HepG2 (cell line): ENCODE measurements around the gene C2. TPM values are rescaled to one million over a fixed set of nuclear protein-coding genes. Genes with fewer than 3 reads are reported as not detected.

Experiments used
- CBX5 ChIP-seq: sonication (generic); formaldehyde crosslinking; IDR thresholded peaks from 2 replicates; pipeline ENCODE4 v1.4.0; 2020; ENCODE audit warnings: missing genetic modification reagents, borderline replicate concordance
- ELF4 ChIP-seq: sonication (generic); formaldehyde crosslinking; IDR thresholded peaks from 2 replicates; pipeline ENCODE4 v1.5.0; 2020; ENCODE audit warnings: missing genetic modification reagents, mild to moderate bottlenecking, moderate library complexity, borderline replicate concordance
- ERF ChIP-seq: IDR thresholded peaks from 2 replicates; pipeline ENCODE4 v1.6.1; 2018; ENCODE audit warnings: missing biosample characterization, missing genetic modification reagents
- KDM2A ChIP-seq: sonication (generic); formaldehyde crosslinking; IDR thresholded peaks from 2 replicates; pipeline ENCODE4 v1.4.0; 2020; ENCODE audit warnings: low read depth, missing genetic modification reagents, borderline replicate concordance
- MTA1 ChIP-seq: sonication (generic); formaldehyde crosslinking; IDR thresholded peaks from 2 replicates; pipeline ENCODE4 v1.4.0; 2020; ENCODE audit warnings: missing genetic modification reagents, mild to moderate bottlenecking, borderline replicate concordance
- RBFOX2 ChIP-seq: fragments of 200-400 bp; formaldehyde crosslinking; IDR thresholded peaks from 2 replicates; pipeline ENCODE4 v1.6.1; 2017; ENCODE audit warnings: low read depth, mild to moderate bottlenecking, low read length
- ZBTB42 ChIP-seq: sonication (generic); formaldehyde crosslinking; IDR thresholded peaks from 2 replicates; pipeline ENCODE4 v1.5.0; 2020; ENCODE audit warnings: mild to moderate bottlenecking, missing genetic modification reagents
- ZBTB7A ChIP-seq: sonication (generic); formaldehyde crosslinking; IDR thresholded peaks from 2 replicates; pipeline ENCODE4 v1.8.0; 2022; ENCODE audit warnings: mild to moderate bottlenecking, missing genetic modification reagents
- ZNF335 ChIP-seq: sonication (generic); formaldehyde crosslinking; IDR thresholded peaks from 2 replicates; pipeline ENCODE4 v1.4.0; 2020; ENCODE audit warnings: missing genetic modification reagents
- ZNF383 ChIP-seq: sonication (generic); formaldehyde crosslinking; IDR thresholded peaks from 2 replicates; pipeline ENCODE4 v1.4.0; 2020; ENCODE audit warnings: missing genetic modification reagents, mild to moderate bottlenecking, borderline replicate concordance
- ZNF547 ChIP-seq: sonication (generic); formaldehyde crosslinking; IDR thresholded peaks from 2 replicates; pipeline ENCODE4 v1.5.1; 2020; ENCODE audit warnings: mild to moderate bottlenecking, missing genetic modification reagents
- ZNF619 ChIP-seq: sonication (generic); formaldehyde crosslinking; IDR thresholded peaks from 2 replicates; pipeline ENCODE4 v1.4.0; 2020; ENCODE audit warnings: mild to moderate bottlenecking, missing genetic modification reagents
- ZSCAN12 ChIP-seq: sonication (generic); formaldehyde crosslinking; IDR thresholded peaks from 2 replicates; pipeline ENCODE4 v1.9.0; 2021; ENCODE audit warnings: mild to moderate bottlenecking, missing genetic modification reagents
- ZSCAN29 ChIP-seq: sonication (generic); formaldehyde crosslinking; conservative IDR thresholded peaks from 2 replicates; pipeline ENCODE4 v1.4.0; 2020; ENCODE audit warnings: mild to moderate bottlenecking, missing genetic modification reagents
- polyA plus RNA-seq, 8 experiments: library from polyadenylated mRNA; depleted of rRNA in 3 of 8; stranded (reverse) in 7 of 8; unstranded in 1 of 8; fragments of >200 nt; fragmentation: Illumina TruSeq in 4 of 8; extraction: Trizol in 4 of 8; gene quantifications; 2 replicates each; pipeline versions ENCODE4 v1.2.1 to v1.2.3, GENCODE V29; 2011 to 2016; ENCODE audit warnings: low read depth in 4 of 8, missing spikeins in 1 of 8, mixed read lengths in 1 of 8; ENCODE audit not compliant: insufficient read depth in 1 of 8
- total RNA-seq, 5 experiments: library from RNA; depleted of rRNA; stranded (reverse); fragments of >200 nt; fragmentation: Illumina TruSeq; extraction: Trizol; gene quantifications; 2 replicates each; pipeline ENCODE4 v1.2.3, GENCODE V29; 2016; ENCODE audit warnings: low read depth in 1 of 5
- TF ChIP-seq, protein P1 (sequence below): sonication (generic); formaldehyde crosslinking; IDR thresholded peaks from 2 replicates; pipeline ENCODE4 v1.4.0; 2020; ENCODE audit warnings: missing genetic modification reagents
- TF ChIP-seq, protein P2 (sequence below): sonication (generic); formaldehyde crosslinking; IDR thresholded peaks from 2 replicates; pipeline ENCODE4 v1.4.0; 2020; ENCODE audit warnings: missing genetic modification reagents, borderline replicate concordance
- TF ChIP-seq, protein P3 (sequence below): sonication (generic); formaldehyde crosslinking; IDR thresholded peaks from 2 replicates; pipeline ENCODE4 v1.5.0; 2020; ENCODE audit warnings: missing genetic modification reagents
- TF ChIP-seq, protein P4 (sequence below): sonication (generic); formaldehyde crosslinking; IDR thresholded peaks from 2 replicates; pipeline ENCODE4 v1.5.0; 2020; ENCODE audit warnings: missing genetic modification reagents, mild to moderate bottlenecking, borderline replicate concordance
- TF ChIP-seq, protein P5 (sequence below): IDR thresholded peaks from 2 replicates; pipeline ENCODE4 v1.6.1; 2016; ENCODE audit warnings: mild to moderate bottlenecking
- TF ChIP-seq, protein P6 (sequence below): IDR thresholded peaks from 2 replicates; pipeline ENCODE4 v1.6.1; 2016; ENCODE audit warnings: mild to moderate bottlenecking, missing biosample characterization, missing genetic modification reagents

Gene C2
- total and polyA plus RNA-seq, 2 of the 13 experiments (the other 11 are each of a cell fraction or from before 2014, with no cell fraction given), result 165 to 307 TPM

DNA sequence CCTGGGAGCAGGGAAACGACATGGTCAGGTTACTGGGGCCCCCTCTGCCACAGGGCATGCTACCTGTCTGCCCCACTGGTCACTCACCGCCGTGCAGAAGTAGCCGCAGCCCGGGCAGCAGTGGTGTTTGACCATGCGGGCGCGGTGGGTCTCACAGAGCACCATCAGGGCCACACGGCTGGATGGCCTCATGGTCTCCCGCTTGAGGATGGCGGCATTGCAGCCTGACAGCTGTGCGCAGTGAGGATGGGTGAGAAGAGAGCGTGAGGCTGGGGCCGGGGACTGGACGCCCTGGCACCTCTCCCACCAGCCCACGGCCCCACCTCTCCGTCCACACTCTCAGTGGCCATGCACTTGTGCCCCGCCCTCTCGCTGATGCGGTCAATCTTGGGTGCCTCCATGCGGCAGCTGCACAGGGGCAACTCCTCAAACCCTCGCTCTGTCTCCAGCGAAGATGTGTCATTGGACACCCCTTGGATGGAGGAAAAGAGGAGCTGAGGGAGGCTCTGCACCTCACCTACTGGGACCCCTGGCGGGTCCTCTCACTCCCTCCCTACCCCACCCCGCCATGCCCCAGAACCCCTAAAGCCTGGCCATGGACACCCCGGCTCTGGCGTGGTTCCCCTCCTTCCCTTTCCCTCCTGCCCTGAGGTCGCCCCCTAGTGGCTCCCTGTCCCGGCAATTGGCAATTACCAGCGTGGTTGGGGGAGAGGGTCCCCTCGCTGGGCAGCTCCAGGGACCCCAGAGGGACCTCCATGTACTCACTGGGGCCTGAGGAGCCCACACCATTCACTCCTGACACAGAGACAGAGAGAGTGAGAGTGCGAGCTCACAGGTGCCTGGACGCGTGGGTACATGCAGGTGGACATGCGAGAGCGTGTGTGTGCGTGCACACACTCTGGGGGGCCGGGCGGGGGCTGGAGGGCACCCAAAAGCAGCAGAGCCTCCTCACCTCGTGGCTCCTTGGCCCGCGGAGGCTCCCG, 39.0 kb upstream of the C2 start (continued):
- TF ChIP-seq, protein P1, sequence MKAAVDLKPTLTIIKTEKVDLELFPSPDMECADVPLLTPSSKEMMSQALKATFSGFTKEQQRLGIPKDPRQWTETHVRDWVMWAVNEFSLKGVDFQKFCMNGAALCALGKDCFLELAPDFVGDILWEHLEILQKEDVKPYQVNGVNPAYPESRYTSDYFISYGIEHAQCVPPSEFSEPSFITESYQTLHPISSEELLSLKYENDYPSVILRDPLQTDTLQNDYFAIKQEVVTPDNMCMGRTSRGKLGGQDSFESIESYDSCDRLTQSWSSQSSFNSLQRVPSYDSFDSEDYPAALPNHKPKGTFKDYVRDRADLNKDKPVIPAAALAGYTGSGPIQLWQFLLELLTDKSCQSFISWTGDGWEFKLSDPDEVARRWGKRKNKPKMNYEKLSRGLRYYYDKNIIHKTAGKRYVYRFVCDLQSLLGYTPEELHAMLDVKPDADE (CRISPR knock-in tag), result no peak
- TF ChIP-seq ZSCAN12 (CRISPR knock-in tag) (no peak), ELF4 (CRISPR knock-in tag) (no peak), KDM2A (CRISPR knock-in tag) (0 out of 2 replicates have a peak, but pooled peaks have one; percentile 27), ZSCAN29 (CRISPR knock-in tag) (no peak), ERF (CRISPR knock-in tag) (no peak), ZNF383 (CRISPR knock-in tag) (no peak), ZNF547 (CRISPR knock-in tag) (no peak), MTA1 (CRISPR knock-in tag) (no peak), ZBTB42 (CRISPR knock-in tag) (no peak), ZNF335 (CRISPR knock-in tag) (peak; percentile 88), CBX5 (CRISPR knock-in tag) (no peak), ZNF619 (0 out of 2 replicates have a peak, but pooled peaks have one; percentile 10), RBFOX2 (peak; percentile 56), ZBTB7A (peak; percentile 40; the same call in 1 of the 2 replicates)
- TF ChIP-seq, protein P2, sequence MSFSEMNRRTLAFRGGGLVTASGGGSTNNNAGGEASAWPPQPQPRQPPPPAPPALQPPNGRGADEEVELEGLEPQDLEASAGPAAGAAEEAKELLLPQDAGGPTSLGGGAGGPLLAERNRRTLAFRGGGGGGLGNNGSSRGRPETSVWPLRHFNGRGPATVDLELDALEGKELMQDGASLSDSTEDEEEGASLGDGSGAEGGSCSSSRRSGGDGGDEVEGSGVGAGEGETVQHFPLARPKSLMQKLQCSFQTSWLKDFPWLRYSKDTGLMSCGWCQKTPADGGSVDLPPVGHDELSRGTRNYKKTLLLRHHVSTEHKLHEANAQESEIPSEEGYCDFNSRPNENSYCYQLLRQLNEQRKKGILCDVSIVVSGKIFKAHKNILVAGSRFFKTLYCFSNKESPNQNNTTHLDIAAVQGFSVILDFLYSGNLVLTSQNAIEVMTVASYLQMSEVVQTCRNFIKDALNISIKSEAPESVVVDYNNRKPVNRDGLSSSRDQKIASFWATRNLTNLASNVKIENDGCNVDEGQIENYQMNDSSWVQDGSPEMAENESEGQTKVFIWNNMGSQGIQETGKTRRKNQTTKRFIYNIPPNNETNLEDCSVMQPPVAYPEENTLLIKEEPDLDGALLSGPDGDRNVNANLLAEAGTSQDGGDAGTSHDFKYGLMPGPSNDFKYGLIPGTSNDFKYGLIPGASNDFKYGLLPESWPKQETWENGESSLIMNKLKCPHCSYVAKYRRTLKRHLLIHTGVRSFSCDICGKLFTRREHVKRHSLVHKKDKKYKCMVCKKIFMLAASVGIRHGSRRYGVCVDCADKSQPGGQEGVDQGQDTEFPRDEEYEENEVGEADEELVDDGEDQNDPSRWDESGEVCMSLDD (CRISPR knock-in tag), result no peak
- TF ChIP-seq, protein P3, sequence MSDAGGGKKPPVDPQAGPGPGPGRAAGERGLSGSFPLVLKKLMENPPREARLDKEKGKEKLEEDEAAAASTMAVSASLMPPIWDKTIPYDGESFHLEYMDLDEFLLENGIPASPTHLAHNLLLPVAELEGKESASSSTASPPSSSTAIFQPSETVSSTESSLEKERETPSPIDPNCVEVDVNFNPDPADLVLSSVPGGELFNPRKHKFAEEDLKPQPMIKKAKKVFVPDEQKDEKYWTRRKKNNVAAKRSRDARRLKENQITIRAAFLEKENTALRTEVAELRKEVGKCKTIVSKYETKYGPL (CRISPR knock-in tag), result no peak
- TF ChIP-seq, protein P4, sequence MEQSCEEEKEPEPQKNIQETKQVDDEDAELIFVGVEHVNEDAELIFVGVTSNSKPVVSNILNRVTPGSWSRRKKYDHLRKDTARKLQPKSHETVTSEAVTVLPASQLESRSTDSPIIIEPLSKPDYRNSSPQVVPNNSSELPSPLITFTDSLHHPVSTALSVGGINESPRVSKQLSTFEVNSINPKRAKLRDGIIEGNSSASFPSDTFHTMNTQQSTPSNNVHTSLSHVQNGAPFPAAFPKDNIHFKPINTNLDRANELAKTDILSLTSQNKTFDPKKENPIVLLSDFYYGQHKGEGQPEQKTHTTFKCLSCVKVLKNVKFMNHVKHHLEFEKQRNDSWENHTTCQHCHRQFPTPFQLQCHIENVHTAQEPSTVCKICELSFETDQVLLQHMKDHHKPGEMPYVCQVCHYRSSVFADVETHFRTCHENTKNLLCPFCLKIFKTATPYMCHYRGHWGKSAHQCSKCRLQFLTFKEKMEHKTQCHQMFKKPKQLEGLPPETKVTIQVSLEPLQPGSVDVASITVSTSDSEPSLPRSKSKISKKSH, result no peak
- TF ChIP-seq, protein P5, sequence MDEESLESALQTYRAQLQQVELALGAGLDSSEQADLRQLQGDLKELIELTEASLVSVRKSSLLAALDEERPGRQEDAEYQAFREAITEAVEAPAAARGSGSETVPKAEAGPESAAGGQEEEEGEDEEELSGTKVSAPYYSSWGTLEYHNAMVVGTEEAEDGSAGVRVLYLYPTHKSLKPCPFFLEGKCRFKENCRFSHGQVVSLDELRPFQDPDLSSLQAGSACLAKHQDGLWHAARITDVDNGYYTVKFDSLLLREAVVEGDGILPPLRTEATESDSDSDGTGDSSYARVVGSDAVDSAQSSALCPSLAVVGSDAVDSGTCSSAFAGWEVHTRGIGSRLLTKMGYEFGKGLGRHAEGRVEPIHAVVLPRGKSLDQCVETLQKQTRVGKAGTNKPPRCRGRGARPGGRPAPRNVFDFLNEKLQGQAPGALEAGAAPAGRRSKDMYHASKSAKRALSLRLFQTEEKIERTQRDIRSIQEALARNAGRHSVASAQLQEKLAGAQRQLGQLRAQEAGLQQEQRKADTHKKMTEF (CRISPR knock-in tag), result no peak
- TF ChIP-seq, protein P6, sequence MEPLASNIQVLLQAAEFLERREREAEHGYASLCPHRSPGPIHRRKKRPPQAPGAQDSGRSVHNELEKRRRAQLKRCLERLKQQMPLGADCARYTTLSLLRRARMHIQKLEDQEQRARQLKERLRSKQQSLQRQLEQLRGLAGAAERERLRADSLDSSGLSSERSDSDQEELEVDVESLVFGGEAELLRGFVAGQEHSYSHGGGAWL (CRISPR knock-in tag), result no peak
